Hepatocyte (in vitro differentiated cells): ENCODE results near the gene TUBB3. TPM values are rescaled to one million over a fixed set of nuclear protein-coding genes. Genes with fewer than 3 reads are reported as not detected.

Experiments used
- DNase-seq: peaks from one replicate; pipeline ENCODE4 v3.0.0-alpha.2; 2016; ENCODE audit warnings: low spot score
- H2AFZ ChIP-seq: fragments of 200-600 bp; sonication (generic); 2 replicates; pipeline ENCODE4 v1.6.0; 2016; ENCODE audit warnings: antibody characterized with exemption, mild to moderate bottlenecking
- H3K27ac ChIP-seq: fragments of 200-600 bp; sonication (generic); 2 replicates; pipeline ENCODE4 v1.5.1; 2016; ENCODE audit warnings: mild to moderate bottlenecking
- H3K27me3 ChIP-seq: fragments of 200-600 bp; sonication (generic); 2 replicates; pipeline ENCODE4 v1.6.1; 2016
- H3K36me3 ChIP-seq: fragments of 200-600 bp; sonication (generic); replicated peaks from 2 replicates; pipeline ENCODE4 v1.5.1; 2016; ENCODE audit warnings: low read depth; ENCODE audit not compliant: insufficient read depth
- H3K4me1 ChIP-seq: fragments of 200-600 bp; sonication (generic); 2 replicates; pipeline ENCODE4 v1.5.1; 2016; ENCODE audit warnings: mild to moderate bottlenecking, moderate library complexity; ENCODE audit not compliant: insufficient read depth
- H3K4me2 ChIP-seq: fragments of 200-600 bp; sonication (generic); 2 replicates; pipeline ENCODE4 v1.6.0; 2016
- H3K4me3 ChIP-seq: fragments of 200-600 bp; sonication (generic); 2 replicates; pipeline ENCODE4 v1.5.1; 2016; ENCODE audit warnings: mild to moderate bottlenecking
- H3K79me2 ChIP-seq: fragments of 200-600 bp; sonication (generic); 2 replicates; pipeline ENCODE4 v1.6.0; 2017; ENCODE audit warnings: mild to moderate bottlenecking
- H3K9me2 ChIP-seq: fragments of 200-600 bp; sonication (generic); replicated peaks from 2 replicates; pipeline ENCODE4 v1.6.0; 2017; ENCODE audit warnings: mild to moderate bottlenecking; ENCODE audit not compliant: insufficient read depth
- H3K9me3 ChIP-seq: fragments of 200-600 bp; sonication (generic); 2 replicates; pipeline ENCODE4 v1.5.1; 2016; ENCODE audit warnings: low read depth, mild to moderate bottlenecking
- H4K20me1 ChIP-seq: fragments of 200-600 bp; sonication (generic); 2 replicates; pipeline ENCODE4 v1.6.0; 2016; ENCODE audit warnings: mild to moderate bottlenecking; ENCODE audit not compliant: insufficient read depth, poor library complexity, severe bottlenecking
- EZH2 ChIP-seq: fragments of 200-600 bp; sonication (generic); IDR thresholded peaks from 2 replicates; pipeline ENCODE4 v1.6.1; 2016; ENCODE audit warnings: antibody characterized with exemption, mild to moderate bottlenecking, borderline replicate concordance
- EZH2phosphoT487 ChIP-seq: fragments of 200-600 bp; sonication (generic); IDR thresholded peaks from one replicate; pipeline ENCODE4 v1.6.1; 2018; ENCODE audit warnings: antibody characterized with exemption, mild to moderate bottlenecking, low read depth, moderate library complexity; ENCODE audit not compliant: unreplicated experiment, severe bottlenecking
- WGBS: methylation state at CpG from one replicate; pipeline ENCODE4 v1.1.6; 2016; ENCODE audit warnings: low lambda C conversion rate; ENCODE audit errors: missing lambda C conversion rate; 5-methylcytosine and 5-hydroxymethylcytosine counted together
- polyA plus RNA-seq: library from polyadenylated mRNA; unstranded; fragments of >200 nt; fragmentation: Nextera tagmentation; extraction: Ambion mirVana; gene quantifications from 2 replicates; pipeline ENCODE4 v1.2.1, GENCODE V29; 2016
- total RNA-seq: library from RNA; depleted of rRNA; stranded (reverse); fragments of >200 nt; gene quantifications from 2 replicates; pipeline ENCODE4 v1.2.3, GENCODE V29; 2014
- TF ChIP-seq, protein P1 (sequence below): fragments of 200-600 bp; sonication (generic); IDR thresholded peaks from 2 replicates; pipeline ENCODE4 v1.5.1; 2016; ENCODE audit warnings: antibody characterized with exemption, mild to moderate bottlenecking; ENCODE audit not compliant: poor library complexity

The TUBB3 gene
- total and polyA plus RNA-seq, 2 experiments from 2014 or later, result 69.3 to 87.2 TPM

DNA sequence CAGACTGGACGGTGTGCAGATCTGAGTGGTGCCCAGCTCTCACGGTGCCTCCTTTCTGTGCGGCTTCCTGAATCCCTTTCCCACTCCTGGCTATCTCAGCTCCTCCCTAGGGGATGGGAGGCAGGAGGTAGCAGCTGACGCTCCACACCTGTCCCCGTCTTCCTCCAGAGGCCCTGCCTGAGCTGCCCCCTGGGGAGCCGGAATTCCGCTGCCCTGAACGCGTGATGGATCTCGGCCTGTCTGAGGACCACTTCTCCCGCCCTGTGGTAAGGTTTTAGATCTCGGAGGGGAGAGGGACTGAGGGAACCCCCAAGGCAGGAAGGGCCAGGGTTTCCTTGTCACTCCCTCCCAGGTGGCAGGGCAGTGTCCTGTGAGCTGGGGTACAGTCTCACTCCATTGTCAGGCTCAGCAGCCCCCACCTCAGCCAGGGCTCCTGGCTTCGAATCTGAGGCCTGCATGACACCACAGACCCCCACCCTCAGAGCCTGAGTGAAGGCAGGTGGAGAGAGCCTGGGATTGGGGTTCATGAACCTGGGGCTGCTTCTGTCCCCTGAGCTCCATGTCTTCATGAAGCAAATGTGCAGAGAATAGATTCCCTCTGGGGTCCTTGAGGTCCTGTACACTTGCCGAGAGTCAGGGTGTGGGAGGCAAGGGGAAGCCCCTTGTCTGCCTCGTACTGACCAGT, 32.0 kb downstream of the TUBB3 start:
- no peak overlapping the region for H3K4me3 ChIP-seq
- WGBS, result 95% methylated on average over 15 of the region's 15 CpGs
- TF ChIP-seq EZH2, result no peak
- TF ChIP-seq, protein P1, sequence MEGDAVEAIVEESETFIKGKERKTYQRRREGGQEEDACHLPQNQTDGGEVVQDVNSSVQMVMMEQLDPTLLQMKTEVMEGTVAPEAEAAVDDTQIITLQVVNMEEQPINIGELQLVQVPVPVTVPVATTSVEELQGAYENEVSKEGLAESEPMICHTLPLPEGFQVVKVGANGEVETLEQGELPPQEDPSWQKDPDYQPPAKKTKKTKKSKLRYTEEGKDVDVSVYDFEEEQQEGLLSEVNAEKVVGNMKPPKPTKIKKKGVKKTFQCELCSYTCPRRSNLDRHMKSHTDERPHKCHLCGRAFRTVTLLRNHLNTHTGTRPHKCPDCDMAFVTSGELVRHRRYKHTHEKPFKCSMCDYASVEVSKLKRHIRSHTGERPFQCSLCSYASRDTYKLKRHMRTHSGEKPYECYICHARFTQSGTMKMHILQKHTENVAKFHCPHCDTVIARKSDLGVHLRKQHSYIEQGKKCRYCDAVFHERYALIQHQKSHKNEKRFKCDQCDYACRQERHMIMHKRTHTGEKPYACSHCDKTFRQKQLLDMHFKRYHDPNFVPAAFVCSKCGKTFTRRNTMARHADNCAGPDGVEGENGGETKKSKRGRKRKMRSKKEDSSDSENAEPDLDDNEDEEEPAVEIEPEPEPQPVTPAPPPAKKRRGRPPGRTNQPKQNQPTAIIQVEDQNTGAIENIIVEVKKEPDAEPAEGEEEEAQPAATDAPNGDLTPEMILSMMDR, result no peak
- TF ChIP-seq EZH2phosphoT487, result no peak
- H3K9me3 ChIP-seq, result no peaks in the 10 kb centered on the region
- no peaks in the 10 kb centered on the region for H3K9me2 ChIP-seq
- no peaks in the 10 kb centered on the region for H3K36me3 ChIP-seq
- no peak for DNase-seq
- no peak overlapping the region for H3K4me2 ChIP-seq
- H4K20me1 ChIP-seq, result no peaks in the 10 kb centered on the region
- no peak overlapping the region for H2AFZ ChIP-seq
- H3K79me2 ChIP-seq, result peaks cover 4% of the 10 kb centered on the region
- no peaks in the 10 kb centered on the region for H3K4me1 ChIP-seq
- no peaks in the 10 kb centered on the region for H3K27me3 ChIP-seq
- no peak overlapping the region for H3K27ac ChIP-seq

DNA sequence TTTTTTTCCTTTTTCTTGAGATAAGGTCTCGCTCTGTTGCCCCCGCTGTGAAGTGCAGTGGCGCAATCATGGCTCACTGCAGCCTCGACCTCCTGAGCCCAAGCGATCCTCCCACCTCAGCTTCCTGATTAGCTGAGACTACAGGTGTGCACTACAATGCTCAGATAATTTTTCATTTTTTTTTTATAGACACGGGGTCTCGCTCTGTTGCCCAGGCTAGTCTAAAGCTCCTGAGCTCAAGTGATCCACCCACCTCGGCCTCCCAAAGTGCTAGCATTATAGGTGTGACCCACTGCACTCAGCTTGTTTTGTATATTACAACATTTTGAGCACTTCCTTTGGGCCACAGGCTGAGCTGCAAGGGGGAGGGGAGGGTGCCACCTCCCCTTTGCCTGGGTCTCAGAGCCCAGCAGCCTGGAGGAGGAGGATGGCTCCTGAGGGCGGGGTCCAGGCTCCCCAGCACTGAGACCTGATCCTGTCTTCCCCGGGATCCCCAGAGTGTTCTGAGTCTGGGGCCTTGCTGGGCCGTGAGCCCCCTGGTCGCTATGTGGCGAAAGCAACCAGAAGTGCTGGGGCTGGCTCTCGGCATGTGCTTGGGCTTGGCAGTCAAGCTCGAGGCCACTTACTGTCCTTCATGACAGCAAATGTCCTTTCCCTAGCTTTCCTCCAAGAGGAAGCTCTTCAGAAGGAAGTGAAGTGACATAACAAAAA, 33.5 kb downstream of the TUBB3 start:
- DNase-seq, result no peak
- H3K9me3 ChIP-seq, result no peaks in the 10 kb centered on the region
- no peaks in the 10 kb centered on the region for H4K20me1 ChIP-seq
- no peak overlapping the region for H3K4me3 ChIP-seq
- WGBS, result 97% methylated on average over 15 of the region's 15 CpGs
- H3K27me3 ChIP-seq, result no peaks in the 10 kb centered on the region
- no peaks in the 10 kb centered on the region for H3K4me1 ChIP-seq
- H3K36me3 ChIP-seq, result no peaks in the 10 kb centered on the region
- H3K27ac ChIP-seq, result no peak overlapping the region
- no peak overlapping the region for H2AFZ ChIP-seq
- no peak overlapping the region for H3K4me2 ChIP-seq
- no peaks in the 10 kb centered on the region for H3K9me2 ChIP-seq
- TF ChIP-seq EZH2phosphoT487 (no peak), EZH2 (no peak)
- TF ChIP-seq, protein P1, result no peak
- no peaks in the 10 kb centered on the region for H3K79me2 ChIP-seq

DNA sequence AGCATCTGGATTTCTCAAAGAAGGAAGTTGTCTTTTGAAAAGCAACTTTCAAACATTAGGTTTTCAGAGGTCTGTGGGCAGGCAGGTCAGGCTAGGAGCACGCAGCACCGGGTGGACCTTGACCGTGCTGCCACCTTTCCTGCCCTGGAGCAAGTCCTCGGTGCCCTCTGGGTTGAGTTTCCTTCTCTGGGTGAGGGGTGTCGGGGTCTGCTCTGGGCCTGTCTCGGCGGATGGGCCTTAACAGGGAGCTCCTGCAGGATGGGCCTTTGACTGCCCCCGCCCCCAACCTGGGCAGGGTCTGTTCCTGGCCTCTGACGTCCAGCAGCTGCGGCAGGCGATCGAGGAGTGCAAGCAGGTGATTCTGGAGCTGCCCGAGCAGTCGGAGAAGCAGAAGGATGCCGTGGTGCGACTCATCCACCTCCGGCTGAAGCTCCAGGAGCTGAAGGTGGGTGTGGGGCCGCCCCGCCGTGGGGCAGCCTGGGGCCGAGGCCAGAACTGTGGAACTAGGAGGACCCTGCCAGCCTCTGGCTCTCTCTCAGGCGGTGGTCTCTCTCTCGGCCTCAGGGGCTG, 34.2 kb downstream of the TUBB3 start:
- 95% methylated on average over 23 of the region's 23 CpGs for whole genome bisulfite sequencing
- TF ChIP-seq, protein P1, result no peak
- no peak for TF ChIP-seq EZH2phosphoT487
- TF ChIP-seq EZH2, result no peak
- no peaks in the 10 kb centered on the region for H3K4me1 ChIP-seq
- no peaks in the 10 kb centered on the region for H3K9me2 ChIP-seq
- no peak overlapping the region for H3K4me3 ChIP-seq
- H3K4me2 ChIP-seq, result no peak overlapping the region
- no peaks in the 10 kb centered on the region for H3K27me3 ChIP-seq
- DNase-seq, result no peak
- no peaks in the 10 kb centered on the region for H3K36me3 ChIP-seq
- H3K79me2 ChIP-seq, result no peaks in the 10 kb centered on the region
- H4K20me1 ChIP-seq, result no peaks in the 10 kb centered on the region
- no peak overlapping the region for H3K27ac ChIP-seq
- no peaks in the 10 kb centered on the region for H3K9me3 ChIP-seq
- H2AFZ ChIP-seq, result no peak overlapping the region
